Nephron (organoid): ENCODE data around the gene CLRN3.

Source experiments
- H3K27ac Mint-ChIP-seq, 3 experiments: 2 replicates each; pipeline ENCODE4 v1.8.0; 2020; ENCODE audit warnings: mixed read lengths in 3 of 3, mild to moderate bottlenecking in 2 of 3, moderate library complexity in 1 of 3
- H3K27me3 Mint-ChIP-seq: 2 replicates; pipeline ENCODE4 v1.8.0; 2021; ENCODE audit warnings: low read depth, mild to moderate bottlenecking, moderate library complexity, mixed read lengths
- H3K36me3 Mint-ChIP-seq: 2 replicates; pipeline ENCODE4 v1.8.0; 2020; ENCODE audit warnings: low read depth, mixed read lengths
- H3K4me1 Mint-ChIP-seq: 2 replicates; pipeline ENCODE4 v1.8.0; 2020; ENCODE audit warnings: mixed read lengths
- H3K4me3 Mint-ChIP-seq, 3 experiments: 2 replicates each; pipeline ENCODE4 v1.8.0; 2020; ENCODE audit warnings: mild to moderate bottlenecking in 3 of 3, mixed read lengths in 3 of 3, moderate library complexity in 2 of 3
- H3K9me3 Mint-ChIP-seq: 2 replicates; pipeline ENCODE4 v1.8.0; 2020; ENCODE audit warnings: mixed read lengths
- CTCF ChIP-seq, 3 experiments: fragments of 200-600 bp; sonication (generic); IDR thresholded peaks; one replicate each; pipeline ENCODE4 v1.5.0; 2021; ENCODE audit warnings: antibody characterized with exemption in 3 of 3; ENCODE audit not compliant: unreplicated experiment in 3 of 3

The CLRN3 gene

GRCh38 chr10:127921753-127922145 is 29.0 kb upstream of the CLRN3 start:
- H3K36me3 Mint-ChIP-seq = no peaks in the 10 kb centered on the region
- peaks cover 17% of the 10 kb centered on the region for H3K27me3 Mint-ChIP-seq
- no peak overlapping the region for H3K27ac Mint-ChIP-seq
- H3K4me3 Mint-ChIP-seq = no peak overlapping the region
- peaks cover 5% of the 10 kb centered on the region for H3K4me1 Mint-ChIP-seq
- no peak for TF ChIP-seq CTCF (IDR thresholded peaks at IDR 0.05; ENCODE audit: unreplicated experiment in 3 of 3)
- H3K9me3 Mint-ChIP-seq = no peaks in the 10 kb centered on the region

DNA sequence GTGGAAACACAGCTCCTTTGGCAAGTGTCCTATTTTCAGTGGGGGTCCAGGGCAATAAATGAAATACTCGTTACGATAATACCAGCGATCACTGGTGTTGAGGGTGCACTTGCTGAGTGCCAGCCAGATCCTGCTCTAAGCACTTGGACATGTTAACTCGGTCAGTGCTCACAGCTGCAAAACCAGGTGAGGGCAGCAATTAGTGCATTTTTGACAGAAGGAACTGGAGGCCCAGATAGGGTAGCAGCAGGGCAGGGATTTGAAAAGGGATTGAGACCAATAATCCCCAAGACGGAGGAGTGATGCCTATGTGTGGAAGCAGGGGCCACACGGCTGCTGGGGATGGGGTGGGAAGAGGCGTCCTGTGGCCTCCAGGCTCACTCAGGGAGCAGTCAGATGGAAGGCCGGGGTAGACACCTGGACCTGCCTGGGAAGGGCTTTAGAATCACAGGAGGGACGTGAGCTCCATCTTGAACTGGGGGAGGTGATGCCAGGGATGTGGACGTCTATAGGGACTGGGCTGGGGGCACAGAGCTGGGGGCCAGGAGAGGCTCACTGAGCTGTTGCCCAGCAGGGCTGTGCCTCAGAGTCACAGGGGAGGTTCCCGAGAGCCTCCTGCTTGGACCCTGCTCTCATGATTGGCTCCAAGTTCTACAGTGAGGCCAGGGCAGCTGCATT is 28.5 kb upstream of the CLRN3 start:
- no peaks in the 10 kb centered on the region for H3K9me3 Mint-ChIP-seq
- no peak overlapping the region for H3K27ac Mint-ChIP-seq
- peaks cover 17% of the 10 kb centered on the region for H3K27me3 Mint-ChIP-seq
- no peak for TF ChIP-seq CTCF (IDR thresholded peaks at IDR 0.05; ENCODE audit: unreplicated experiment in 3 of 3)
- H3K4me1 Mint-ChIP-seq = peaks cover 1% of the 10 kb centered on the region
- no peaks in the 10 kb centered on the region for H3K36me3 Mint-ChIP-seq
- no peak overlapping the region for H3K4me3 Mint-ChIP-seq

- no peaks in the 10 kb centered on the region for H3K9me3 Mint-ChIP-seq
- no peak overlapping the region for H3K4me3 Mint-ChIP-seq
- H3K27me3 Mint-ChIP-seq = peaks cover 17% of the 10 kb centered on the region
- no peak for TF ChIP-seq CTCF (IDR thresholded peaks at IDR 0.05; ENCODE audit: unreplicated experiment in 3 of 3)
- H3K36me3 Mint-ChIP-seq = no peaks in the 10 kb centered on the region
- H3K27ac Mint-ChIP-seq = no peak overlapping the region
- H3K4me1 Mint-ChIP-seq = no peaks in the 10 kb centered on the region
Observed at GRCh38 chr10:127920306-127921074, 27.7 kb upstream of the CLRN3 start.

DNA sequence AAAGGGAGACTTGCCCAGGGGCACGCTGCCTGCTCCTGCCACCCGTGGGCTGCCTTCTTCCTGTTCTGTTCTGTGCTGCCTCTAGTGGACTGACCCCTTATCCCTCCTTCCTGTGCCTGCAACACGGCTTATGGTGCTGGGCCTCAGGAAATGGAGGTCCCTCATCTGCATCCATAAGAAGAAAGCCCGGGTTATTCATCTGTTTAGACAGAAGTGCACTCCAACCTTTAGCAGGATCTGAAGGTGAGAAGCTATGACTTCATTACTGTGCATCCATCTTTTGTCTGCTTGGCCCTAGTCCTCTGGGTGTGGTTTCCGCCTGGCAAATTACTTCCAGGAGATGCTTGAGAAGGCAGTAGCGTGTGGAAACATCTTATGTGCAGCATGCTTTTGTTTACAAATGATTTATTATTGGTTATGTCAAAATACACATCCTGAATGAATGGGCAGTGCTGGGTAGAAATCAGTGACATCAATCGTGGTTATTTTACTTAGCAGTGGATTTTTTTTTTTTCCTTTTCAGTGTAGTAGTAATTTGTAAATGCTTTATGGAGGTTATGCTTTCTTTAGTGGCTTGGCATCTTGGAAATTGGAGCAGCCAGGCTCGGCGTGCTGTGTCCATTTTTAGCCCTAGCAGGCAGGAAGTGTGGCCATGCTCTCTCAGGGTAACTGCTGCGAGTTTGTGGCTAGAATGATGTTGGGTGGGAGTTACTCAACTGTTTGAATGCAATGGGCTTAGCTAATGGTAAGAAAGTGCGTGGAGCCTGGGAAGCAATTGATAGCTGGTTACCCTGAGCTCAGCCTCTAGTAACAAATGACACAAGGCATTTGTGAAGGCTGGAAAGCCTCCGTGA is 26.9 kb upstream of the CLRN3 start:
- H3K4me3 Mint-ChIP-seq = no peak overlapping the region
- TF ChIP-seq CTCF (IDR thresholded peaks at IDR 0.05; ENCODE audit: unreplicated experiment in 3 of 3) = no peak
- no peaks in the 10 kb centered on the region for H3K4me1 Mint-ChIP-seq
- peaks cover 19% of the 10 kb centered on the region for H3K27me3 Mint-ChIP-seq
- no peaks in the 10 kb centered on the region for H3K9me3 Mint-ChIP-seq
- H3K27ac Mint-ChIP-seq = no peak overlapping the region
- no peaks in the 10 kb centered on the region for H3K36me3 Mint-ChIP-seq

DNA sequence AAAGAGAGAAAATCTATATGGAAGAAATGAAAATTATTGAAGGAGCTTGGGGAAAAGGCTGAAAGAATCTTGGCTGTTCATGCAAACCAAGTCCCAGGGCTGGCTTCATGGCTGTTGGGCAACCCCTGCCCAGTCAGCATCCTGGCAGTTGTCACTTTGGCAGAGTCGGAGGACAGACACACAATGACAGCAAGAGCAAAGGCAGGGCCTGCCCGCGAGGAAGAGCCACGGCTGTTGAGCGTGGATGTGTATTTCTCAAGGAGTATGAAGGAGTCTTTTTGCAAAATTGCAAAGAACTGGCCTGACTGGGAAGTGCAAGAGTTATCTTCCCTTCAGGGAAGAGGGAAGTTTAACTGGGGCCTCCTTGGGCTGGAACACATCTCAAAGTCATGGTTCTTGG is 25.8 kb upstream of the CLRN3 start:
- H3K4me1 Mint-ChIP-seq = no peaks in the 10 kb centered on the region
- H3K9me3 Mint-ChIP-seq = no peaks in the 10 kb centered on the region
- TF ChIP-seq CTCF (IDR thresholded peaks at IDR 0.05; ENCODE audit: unreplicated experiment in 3 of 3) = no peak
- H3K27ac Mint-ChIP-seq = no peak overlapping the region
- H3K36me3 Mint-ChIP-seq = no peaks in the 10 kb centered on the region
- peaks cover 11% of the 10 kb centered on the region for H3K27me3 Mint-ChIP-seq
- H3K4me3 Mint-ChIP-seq = no peak overlapping the region
